HG03342 (cell line): ENCODE measurements around the gene NPAS3.

Source experiments
- ATAC-seq: cut with Tn5 transposase; IDR thresholded peaks from one replicate; pipeline ENCODE4 v1.9.1; 2021; ENCODE audit warnings: mild to moderate bottlenecking, moderate library complexity; ENCODE audit not compliant: unreplicated experiment

NPAS3 gene

GRCh38 chr14:33727606-33728005 lies 788.9 kb downstream of the NPAS3 start:
- ATAC-seq = no peak

- no peak for ATAC-seq
Observed at GRCh38 chr14:33728010-33728498, 789.4 kb downstream of the NPAS3 start.

DNA sequence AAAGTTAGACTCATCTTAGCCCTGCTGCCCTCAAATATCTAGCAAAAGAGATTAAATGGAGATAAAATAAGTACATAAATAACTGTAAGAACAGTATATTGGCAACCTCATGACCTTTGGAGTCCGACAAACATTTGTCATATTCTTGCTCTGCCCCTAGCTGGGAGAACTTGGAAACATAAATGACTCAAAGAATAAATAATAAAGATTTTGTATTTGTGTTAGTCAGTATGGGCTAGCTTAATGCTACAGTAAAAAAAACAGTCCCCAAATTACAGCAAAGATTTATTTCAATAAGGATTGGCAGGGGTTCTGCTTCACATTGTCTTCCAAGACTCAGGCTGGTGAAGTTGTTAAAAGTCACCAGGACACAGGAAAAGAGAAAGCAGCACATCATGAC lies 791.5 kb downstream of the NPAS3 start:
- no peak for ATAC-seq

- no peak for ATAC-seq
Observed at GRCh38 chr14:33732175-33732574, 793.5 kb downstream of the NPAS3 start.

GRCh38 chr14:33733310-33733709 lies 794.6 kb downstream of the NPAS3 start:
- no peak for ATAC-seq

- ATAC-seq = no peak
Observed at GRCh38 chr14:33733721-33734120, 795.0 kb downstream of the NPAS3 start.

GRCh38 chr14:33734387-33734786 lies 795.7 kb downstream of the NPAS3 start:
- ATAC-seq = no peak

GRCh38 chr14:33736299-33736825 lies 797.7 kb downstream of the NPAS3 start:
- no peak for ATAC-seq

GRCh38 chr14:33736979-33737378 lies 798.3 kb downstream of the NPAS3 start:
- ATAC-seq = no peak

- no peak for ATAC-seq
Observed at GRCh38 chr14:33737446-33737845, 798.8 kb downstream of the NPAS3 start.

DNA sequence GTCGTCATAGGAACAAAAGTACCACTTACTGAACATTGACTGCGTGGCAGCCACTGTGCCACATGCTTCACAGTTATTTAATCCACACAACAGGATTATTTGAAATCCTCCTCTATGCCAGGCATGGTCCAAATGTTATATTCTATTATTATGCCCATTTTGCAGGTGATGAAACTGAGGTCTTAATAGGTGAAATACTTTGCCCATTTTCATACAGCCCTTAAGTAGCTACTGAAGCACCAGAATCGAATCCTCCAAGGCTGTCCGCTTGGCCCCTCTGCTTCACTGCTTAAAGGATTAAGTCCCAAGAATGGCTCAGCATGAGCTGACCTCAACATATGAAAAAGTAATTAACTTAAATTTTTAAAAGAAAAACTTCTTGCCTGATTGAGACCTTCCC lies 799.4 kb downstream of the NPAS3 start:
- no peak for ATAC-seq

DNA sequence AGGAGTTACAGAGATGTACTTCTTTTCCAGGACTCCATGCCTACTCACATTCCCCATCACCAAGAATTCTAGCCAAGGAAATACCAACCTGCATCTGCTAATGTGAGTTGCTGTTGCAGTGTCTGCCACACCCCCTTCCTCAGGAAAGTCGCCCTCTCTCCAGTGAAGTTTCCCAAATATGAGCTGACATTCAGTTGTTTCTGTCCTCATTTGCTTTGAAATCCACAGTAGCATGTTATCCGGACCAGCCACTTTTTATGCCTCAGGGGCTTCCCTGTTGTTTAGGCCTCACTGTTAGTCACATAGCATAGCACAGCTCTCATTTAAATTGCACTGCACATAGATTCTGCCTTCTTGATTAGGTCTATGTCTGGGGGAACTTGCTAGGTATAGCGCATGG lies 799.8 kb downstream of the NPAS3 start:
- ATAC-seq = no peak

DNA sequence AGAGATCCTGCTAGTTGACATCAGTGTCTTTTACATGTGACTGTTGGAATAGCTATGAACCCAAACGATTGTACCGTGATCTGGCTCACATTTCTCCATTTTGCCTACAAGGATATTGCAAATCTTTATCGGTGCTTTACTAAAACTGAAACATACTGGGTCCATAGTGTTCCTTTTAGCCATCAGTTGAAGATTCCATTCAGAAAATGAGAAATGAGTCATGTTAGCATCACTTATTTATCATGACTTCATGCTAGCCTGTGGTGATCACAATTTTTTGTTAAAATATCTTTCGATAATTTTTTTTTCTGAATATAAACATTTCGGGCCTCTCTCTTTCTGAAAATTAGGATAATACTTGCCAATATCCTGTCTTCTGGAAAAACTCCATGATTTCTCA lies 801.9 kb downstream of the NPAS3 start:
- no peak for ATAC-seq

- ATAC-seq = no peak
Observed at GRCh38 chr14:33742166-33742565, 803.5 kb downstream of the NPAS3 start.

DNA sequence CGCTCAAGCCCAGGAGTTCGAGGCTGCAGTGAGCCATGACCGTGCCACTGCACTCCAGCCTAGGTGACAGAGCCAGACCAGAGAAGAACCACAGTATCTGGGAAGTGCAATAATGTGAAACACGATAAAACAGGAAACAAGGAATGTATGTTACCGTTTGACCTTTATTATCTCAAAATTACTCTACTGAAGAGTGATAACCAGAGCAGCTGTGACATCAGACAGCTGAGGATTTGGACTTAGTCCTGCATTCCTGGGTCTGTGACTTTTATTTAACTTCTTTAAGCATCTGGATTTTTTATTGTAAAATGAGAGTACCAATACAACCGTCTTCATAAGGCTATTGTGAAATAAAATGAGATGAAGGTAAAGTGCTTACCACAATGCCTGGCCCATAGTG lies 806.5 kb downstream of the NPAS3 start:
- no peak for ATAC-seq

GRCh38 chr14:33747749-33748148 lies 809.1 kb downstream of the NPAS3 start:
- no peak for ATAC-seq

DNA sequence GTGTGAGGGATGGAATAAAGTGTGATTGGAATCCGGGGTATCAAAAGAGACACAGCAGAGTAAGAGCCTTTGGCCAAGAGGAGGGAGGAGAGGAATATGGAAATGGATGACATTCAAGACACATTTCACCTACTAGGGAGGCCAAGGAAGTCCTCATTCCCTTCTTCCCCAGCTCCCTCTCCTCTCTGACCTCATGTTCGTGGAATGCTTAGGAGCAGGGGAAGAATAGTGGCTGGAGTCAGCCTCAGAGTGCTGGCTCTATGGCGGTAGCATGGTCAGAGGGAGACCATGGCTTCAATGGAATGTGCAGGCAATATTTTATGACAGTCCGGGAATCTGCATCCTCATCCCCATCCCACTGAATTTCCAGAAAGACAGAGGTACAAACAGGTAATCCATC lies 815.6 kb downstream of the NPAS3 start:
- no peak for ATAC-seq

DNA sequence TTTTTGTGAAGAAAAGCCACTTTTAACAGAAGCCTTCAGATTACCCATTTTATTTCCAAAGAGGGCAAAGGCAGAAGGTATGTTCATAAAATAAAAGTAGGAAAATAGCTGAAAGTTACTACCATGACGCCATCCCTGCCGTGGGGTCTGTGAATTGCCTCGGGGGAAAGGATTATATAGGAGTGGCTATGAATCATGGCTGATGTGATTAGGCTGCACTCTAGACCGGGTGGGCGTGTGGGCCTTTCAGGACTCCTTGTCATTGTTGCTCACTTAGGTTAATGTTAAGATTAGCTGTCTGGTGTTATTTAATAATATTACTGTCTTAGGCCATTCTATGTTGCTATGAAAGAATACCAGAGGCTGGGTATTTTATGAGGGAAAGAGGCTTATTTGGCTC lies 816.7 kb downstream of the NPAS3 start:
- ATAC-seq = no peak

DNA sequence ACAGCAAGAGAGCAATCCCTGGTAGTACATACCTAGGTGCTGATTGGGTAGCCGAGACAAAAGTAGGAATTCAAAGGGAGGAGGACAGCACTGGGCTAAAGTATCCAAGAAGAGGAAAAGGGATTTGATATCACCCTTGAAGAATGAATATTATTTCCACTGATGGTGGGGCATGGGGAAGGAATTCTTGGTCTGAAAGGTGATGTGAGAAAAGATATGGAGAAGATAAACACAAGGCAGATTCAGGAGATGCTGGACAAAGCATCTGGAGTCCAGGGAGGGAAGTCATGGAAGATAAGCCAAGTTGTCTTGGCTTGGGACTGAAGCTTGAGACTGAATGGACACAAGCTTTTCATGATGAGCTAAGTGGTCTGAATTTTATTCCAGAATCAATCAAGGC lies 818.2 kb downstream of the NPAS3 start:
- no peak for ATAC-seq

GRCh38 chr14:33758547-33758946 lies 819.9 kb downstream of the NPAS3 start:
- ATAC-seq = no peak

DNA sequence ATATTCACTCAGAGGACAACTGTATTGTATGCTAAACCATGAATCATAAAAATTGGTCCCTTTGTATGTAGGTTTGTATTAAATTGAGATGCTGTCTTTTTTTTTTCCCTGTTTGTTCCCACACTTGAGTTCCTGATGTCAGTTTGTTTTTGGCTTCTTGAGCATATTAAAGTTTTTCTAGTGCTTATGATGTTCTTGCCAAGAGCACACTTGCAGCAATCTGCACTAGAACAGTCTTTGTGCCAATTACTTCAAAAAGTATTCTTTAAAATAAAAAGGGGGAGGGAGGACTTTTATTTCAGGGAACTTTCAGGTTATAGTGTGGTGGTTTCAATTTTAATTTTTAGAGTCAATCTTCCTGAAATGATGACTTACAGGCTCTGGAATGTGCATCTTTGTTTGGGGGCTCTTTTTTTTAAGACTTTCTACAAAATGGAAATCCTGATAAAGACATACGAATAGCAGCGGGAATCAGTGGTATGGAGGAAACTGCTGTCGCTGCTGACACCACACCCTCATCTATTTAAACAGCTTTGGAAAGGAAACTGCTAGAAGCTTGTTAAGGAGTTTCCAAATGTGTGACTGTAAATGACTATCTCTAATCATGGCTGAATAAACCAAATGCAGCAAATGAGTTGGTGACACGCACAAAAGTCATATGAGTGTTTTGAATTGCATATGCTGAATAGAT lies 823.6 kb downstream of the NPAS3 start:
- no peak for ATAC-seq

GRCh38 chr14:33764876-33765650 lies 826.4 kb downstream of the NPAS3 start:
- ATAC-seq = no peak
